Duodenal mucosa (tissue), 2 donors: Measurements from ENCODE around the gene TREX2.

Experiments
- H3K27ac ChIP-seq: one replicate; pipeline ENCODE4 v1.7.0; 2013; ENCODE audit warnings: low read depth, low read length
- H3K27me3 ChIP-seq, 2 donors: one replicate each; pipeline ENCODE4 v1.7.0; 2013; ENCODE audit warnings: low read length in 2 of 2, control low read depth in 1 of 2; ENCODE audit not compliant: insufficient read depth in 2 of 2, control insufficient read depth in 1 of 2
- H3K36me3 ChIP-seq, 2 donors: one replicate each; pipeline ENCODE4 v1.7.0; 2013; ENCODE audit warnings: low read length in 2 of 2, control low read depth in 1 of 2; ENCODE audit not compliant: insufficient read depth in 2 of 2, control insufficient read depth in 1 of 2
- H3K4me1 ChIP-seq, 2 donors: one replicate each; pipeline ENCODE4 v1.7.0; 2013; ENCODE audit warnings: low read length in 2 of 2, control low read depth in 1 of 2; ENCODE audit not compliant: insufficient read depth in 2 of 2, control insufficient read depth in 1 of 2
- H3K4me3 ChIP-seq, 2 donors: one replicate each; pipeline ENCODE4 v1.7.0; 2013; ENCODE audit warnings: low read length in 2 of 2, low read depth in 1 of 2
- H3K9ac ChIP-seq, 2 donors: one replicate each; pipeline ENCODE4 v1.7.0; 2013; ENCODE audit warnings: low read length in 2 of 2, low read depth in 1 of 2
- H3K9me3 ChIP-seq, 2 donors: one replicate each; pipeline ENCODE4 v1.7.0; 2013; ENCODE audit warnings: low read length in 2 of 2, control low read depth in 1 of 2; ENCODE audit not compliant: control insufficient read depth in 1 of 2

Gene TREX2

DNA sequence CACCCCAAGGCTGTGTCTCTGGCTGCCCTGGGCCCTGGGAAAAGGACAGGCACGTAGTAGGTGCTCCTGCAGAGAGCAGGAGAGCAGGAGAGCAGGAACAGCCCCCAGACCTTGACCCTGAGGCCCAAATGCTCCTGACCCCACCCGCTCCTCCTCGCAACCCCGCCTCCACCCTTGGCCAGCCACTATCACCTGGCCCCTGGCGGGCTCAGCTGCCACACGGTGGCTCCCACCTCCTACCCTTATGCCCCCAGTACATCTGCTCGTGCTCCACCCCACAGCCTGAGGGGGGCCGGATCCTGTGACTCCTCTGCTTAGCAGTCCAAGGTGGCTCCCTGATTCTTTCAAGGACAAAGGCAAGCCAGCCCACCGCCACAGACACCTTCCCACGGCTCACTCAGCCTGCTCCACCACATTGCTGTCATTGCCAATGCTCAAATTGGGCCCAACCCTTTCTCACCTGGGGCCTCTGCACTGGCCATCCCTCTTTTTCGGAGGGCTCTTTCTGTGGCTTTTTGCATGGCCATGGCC, 30.0 kb upstream of the TREX2 start:
- no peaks in the 10 kb centered on the region for H3K4me1 ChIP-seq
- H3K9ac ChIP-seq = no peak overlapping the region
- H3K27ac ChIP-seq = no peak overlapping the region
- H3K4me3 ChIP-seq = no peak overlapping the region
- no peaks in the 10 kb centered on the region for H3K9me3 ChIP-seq
- H3K27me3 ChIP-seq = no peaks in the 10 kb centered on the region
- no peaks in the 10 kb centered on the region for H3K36me3 ChIP-seq

DNA sequence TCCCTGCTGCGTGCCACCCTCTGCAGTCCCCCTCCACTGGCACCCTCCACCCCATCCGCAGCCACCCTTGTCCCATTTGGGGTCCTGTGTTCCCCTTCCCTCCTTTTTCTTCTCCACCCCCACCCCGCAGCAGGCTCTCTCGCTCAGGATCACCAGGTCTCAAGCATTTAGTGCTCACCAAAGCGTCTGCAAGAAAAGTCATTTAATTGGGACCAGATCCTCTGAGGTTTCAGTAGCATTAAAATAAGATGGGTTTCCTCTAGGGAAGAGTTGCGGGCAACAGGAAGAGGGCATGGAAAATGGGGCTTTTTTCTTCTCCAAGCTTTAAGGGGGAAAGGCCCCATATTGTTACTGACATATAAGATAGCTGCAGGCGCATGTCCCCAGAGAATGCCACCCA, 29.4 kb upstream of the TREX2 start:
- no peak overlapping the region for H3K27ac ChIP-seq
- H3K9ac ChIP-seq = no peak overlapping the region
- no peaks in the 10 kb centered on the region for H3K4me1 ChIP-seq
- no peaks in the 10 kb centered on the region for H3K36me3 ChIP-seq
- H3K9me3 ChIP-seq = no peaks in the 10 kb centered on the region
- no peaks in the 10 kb centered on the region for H3K27me3 ChIP-seq
- H3K4me3 ChIP-seq = no peak overlapping the region

DNA sequence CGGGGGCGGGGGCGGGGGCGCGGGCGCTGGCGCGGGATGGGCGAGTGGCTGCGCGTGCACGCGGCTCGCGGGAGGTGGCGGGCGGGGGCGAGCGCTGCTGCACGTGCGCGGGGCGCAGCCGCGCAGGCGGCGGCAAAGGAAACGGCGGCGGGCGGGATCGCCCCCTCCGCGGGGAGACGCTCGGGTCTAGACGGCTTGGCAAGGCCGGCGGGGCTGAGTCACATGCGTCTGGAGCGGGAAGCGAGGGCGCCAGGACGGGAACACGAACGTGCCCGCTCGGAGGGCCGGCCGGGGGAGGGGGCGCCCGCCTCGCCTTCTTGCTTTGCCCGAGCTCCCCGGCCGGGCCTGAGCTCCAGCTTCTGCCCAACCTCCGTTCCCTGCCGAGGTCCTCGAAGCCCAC, 28.9 kb upstream of the TREX2 start:
- Histone ChIP-seq H3K9me3 (no peaks in the 10 kb centered on the region), H3K9ac (no peak overlapping the region), H3K27ac (no peak overlapping the region), H3K27me3 (no peaks in the 10 kb centered on the region), H3K36me3 (no peaks in the 10 kb centered on the region), H3K4me1 (peaks cover 0 to 1% of the 10 kb centered on the region in 2 donors), H3K4me3 (no peak overlapping the region)

DNA sequence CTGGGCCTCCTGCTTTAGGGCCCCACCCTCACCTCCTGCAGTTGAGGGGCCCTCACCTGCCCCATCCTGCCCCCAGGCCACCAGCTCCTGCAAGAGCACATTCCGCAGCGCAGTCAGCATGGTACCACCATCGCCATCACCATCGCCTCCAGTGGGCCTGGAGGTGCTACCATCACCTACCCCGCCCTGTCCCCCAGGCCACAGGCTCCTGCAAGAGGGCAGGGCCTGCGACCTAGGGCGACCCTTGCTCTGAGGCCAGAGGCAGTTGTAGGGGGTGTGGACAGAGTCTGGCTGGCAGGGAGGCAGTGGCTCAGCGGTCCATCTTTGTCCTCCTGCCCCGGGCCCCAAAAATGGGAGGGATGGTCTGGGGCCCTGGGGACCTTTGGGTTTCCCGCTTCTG, 28.4 kb upstream of the TREX2 start:
- no peaks in the 10 kb centered on the region for H3K9me3 ChIP-seq
- H3K4me1 ChIP-seq = peaks cover 0 to 6% of the 10 kb centered on the region in 2 donors
- H3K36me3 ChIP-seq = no peaks in the 10 kb centered on the region
- no peak overlapping the region for H3K4me3 ChIP-seq
- H3K9ac ChIP-seq = no peak overlapping the region
- H3K27ac ChIP-seq = no peak overlapping the region
- H3K27me3 ChIP-seq = no peaks in the 10 kb centered on the region

DNA sequence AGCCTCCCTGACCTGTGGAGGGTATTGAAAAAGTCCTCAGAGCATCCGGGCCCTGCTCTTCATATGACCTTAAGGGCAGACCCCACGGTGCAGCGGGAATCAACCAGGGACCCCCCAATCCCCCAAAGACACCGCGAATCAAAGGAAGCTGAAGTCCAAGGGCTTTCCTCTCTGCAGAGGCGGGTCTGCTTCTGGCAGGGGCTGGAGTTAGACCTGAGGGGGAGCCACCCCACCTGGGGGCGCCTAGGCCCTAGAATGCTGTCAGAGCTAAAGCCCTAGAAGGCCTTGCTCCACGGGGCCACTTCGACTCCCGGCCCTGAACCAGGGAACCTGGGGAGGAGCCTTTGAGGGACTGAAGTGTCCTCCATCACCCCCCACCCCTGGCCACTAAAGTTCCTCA, 27.3 kb upstream of the TREX2 start:
- Histone ChIP-seq H3K36me3 (peaks cover 0 to 6% of the 10 kb centered on the region in 2 donors), H3K27me3 (no peaks in the 10 kb centered on the region), H3K9ac (no peak overlapping the region), H3K4me1 (peaks cover 0 to 7% of the 10 kb centered on the region in 2 donors), H3K9me3 (no peaks in the 10 kb centered on the region), H3K4me3 (no peak overlapping the region), H3K27ac (no peak overlapping the region)

DNA sequence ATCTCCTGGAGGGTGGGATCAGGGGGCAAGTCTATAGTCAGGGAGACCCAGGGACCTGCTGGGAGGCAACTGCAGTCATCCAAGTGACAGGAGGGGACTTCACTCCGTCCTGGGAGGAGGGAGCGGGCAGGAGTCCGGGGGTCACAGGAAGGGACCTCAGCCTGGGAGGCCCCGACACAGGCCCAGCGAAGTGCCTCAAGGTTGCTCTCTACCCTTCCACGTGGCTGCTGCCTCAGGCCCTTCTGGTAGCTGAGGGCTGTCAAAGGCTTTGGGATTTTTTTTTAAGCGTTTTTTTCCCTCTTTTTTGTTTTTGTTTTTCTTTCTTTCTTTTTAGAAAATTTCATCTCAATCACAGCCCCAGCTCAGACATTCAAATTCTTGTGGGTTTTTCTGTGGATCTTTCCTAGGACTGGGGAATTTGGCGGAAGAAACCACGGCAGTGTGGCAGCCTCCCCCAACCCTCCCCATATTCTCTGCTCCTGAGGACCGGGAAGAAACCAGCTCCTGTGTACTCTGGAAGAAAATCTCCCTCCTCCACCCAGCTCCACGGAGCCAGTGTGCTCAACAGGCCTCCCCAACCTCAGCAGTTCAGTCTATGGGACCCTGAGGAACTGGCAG, 25.9 kb upstream of the TREX2 start:
- Histone ChIP-seq H3K9ac (no peak overlapping the region), H3K36me3 (peaks cover 0 to 6% of the 10 kb centered on the region in 2 donors), H3K4me3 (no peak overlapping the region), H3K9me3 (no peaks in the 10 kb centered on the region), H3K27ac (no peak overlapping the region), H3K4me1 (peaks cover 0 to 7% of the 10 kb centered on the region in 2 donors), H3K27me3 (no peaks in the 10 kb centered on the region)

DNA sequence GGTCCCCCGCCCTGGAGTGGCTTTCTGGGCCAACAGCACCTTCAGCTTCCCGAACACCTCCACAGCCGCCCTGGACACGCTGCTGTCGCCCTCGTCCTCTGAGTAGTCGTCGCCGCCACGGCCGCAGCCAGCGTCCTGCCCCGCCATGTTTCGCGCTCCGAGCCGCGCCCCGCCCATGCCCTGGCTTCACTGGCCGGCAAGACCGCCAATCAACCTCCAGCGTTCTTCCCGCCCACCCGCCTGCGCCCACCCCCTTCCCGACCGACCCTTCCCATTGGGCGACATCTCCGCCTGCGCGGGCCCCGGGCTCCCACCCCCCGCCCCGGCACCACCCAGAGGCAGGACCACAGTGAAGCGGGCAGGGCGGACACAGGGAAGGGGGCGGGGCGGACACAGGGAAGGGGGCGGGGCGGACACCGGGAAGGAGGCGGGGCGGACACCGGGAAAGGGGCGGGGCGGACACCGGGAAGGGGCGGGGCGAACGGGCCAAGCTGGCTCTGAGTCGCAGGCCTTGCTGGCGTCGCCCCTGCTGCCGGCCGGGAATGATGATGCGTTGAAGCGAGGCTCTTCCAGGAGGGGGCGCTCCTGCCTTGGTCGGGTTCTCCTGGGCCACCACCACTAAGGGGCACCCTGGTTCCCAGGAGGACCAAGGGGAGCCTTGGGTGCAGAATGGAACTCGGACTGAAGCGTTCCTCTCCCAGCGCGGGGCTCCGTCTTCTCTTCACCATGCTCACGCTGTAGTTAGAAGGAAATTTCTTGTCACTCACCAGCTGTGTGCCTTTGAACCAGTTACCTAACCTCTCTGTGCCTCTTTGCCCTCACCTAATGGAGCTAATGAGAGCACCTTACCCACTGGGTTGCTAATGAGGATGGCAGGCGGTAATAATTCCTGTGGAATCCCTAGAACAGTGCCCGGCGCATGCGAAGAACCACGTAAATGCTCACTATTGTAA, 24.8 kb upstream of the TREX2 start, which contains the start of gene HAUS7:
Gene HAUS7 (minus strand): TSS at position 166 of the 953 bp plus-strand sequence. CDS start 19 bp downstream, at position 147.
- H3K36me3 ChIP-seq = peaks cover 0 to 6% of the 10 kb centered on the region in 2 donors
- peak within 1 kb of the TSS; percentile 73 to 74 for H3K4me3 ChIP-seq
- H3K9me3 ChIP-seq = no peaks in the 10 kb centered on the region
- H3K27me3 ChIP-seq = no peaks in the 10 kb centered on the region
- H3K27ac ChIP-seq = no peak within 1 kb of the TSS
- H3K4me1 ChIP-seq = peaks cover 0 to 7% of the 10 kb centered on the region in 2 donors
- H3K9ac ChIP-seq = peak within 1 kb of the TSS; percentile 54 to 70

DNA sequence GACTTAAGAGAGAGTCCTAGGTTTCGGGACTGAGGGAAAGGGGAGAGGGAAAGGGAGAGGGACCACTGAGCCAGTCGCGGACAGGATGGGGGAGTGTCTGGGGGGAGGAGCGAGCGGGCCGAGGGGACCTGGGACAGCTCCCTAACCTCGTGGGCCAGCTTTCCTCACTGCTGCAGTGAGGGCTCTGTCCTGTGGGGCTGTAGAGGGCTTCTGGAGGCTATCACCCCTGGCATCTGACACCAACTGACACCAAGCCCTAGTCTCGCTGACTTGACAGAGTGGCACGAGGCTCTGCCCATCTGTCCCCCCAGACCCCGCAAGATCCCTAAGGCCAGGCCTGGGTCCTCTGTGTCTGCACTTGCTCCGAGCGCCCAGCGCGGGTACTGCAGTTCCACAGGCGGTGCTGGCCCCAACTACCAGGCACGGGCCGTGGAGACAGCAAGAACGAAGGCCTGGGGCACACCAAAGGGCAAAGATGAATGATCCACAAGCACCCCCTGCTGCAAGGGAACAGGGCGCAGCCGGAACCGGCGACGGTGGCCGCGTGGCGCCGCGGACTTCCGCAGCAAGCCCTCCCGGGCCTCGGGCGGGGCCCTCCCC, 24.1 kb upstream of the TREX2 start:
- H3K27me3 ChIP-seq = no peaks in the 10 kb centered on the region
- H3K4me3 ChIP-seq = peak overlapping the region; percentile 73 to 74
- H3K9ac ChIP-seq = peak overlapping the region; percentile 54 to 70
- peaks cover 0 to 6% of the 10 kb centered on the region in 2 donors for H3K36me3 ChIP-seq
- H3K9me3 ChIP-seq = no peaks in the 10 kb centered on the region
- peaks cover 0 to 7% of the 10 kb centered on the region in 2 donors for H3K4me1 ChIP-seq
- no peak overlapping the region for H3K27ac ChIP-seq

DNA sequence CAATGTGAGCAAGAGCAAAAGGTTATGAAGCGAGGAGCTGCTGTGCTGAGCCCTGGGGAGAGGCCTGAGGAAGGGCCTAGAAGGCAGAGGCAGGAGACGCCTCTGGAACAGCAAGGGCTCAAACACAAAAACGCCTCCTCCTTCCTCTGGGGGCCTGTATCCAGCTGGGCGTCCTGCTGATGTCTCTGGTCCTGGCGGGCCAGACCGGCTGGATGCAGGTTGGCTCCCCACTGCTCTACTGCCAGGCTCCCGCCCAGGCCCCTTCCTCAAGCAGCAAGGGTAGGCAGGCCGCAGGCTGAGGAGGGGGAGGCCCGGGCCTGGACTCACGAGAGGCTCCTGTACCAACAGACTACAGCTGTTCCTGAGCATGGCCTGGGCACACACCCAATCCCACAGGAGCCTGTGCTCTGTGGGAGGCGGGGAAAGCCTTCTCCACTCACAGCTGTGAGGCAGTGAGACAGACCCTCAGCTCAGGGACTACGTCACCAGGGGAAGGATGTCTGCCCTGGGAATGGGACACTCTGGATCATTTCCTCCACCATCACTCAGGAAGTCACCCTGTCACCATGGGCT, 22.2 kb upstream of the TREX2 start:
- peaks cover 0 to 7% of the 10 kb centered on the region in 2 donors for H3K4me1 ChIP-seq
- peaks cover 0 to 16% of the 10 kb centered on the region in 2 donors for H3K36me3 ChIP-seq
- H3K27me3 ChIP-seq = no peaks in the 10 kb centered on the region
- no peak overlapping the region for H3K9ac ChIP-seq
- no peak overlapping the region for H3K27ac ChIP-seq
- H3K4me3 ChIP-seq = no peak overlapping the region
- H3K9me3 ChIP-seq = no peaks in the 10 kb centered on the region
